Omental fat pad (tissue), 4 donors: ENCODE results near the gene TASP1. TPM values are rescaled to one million over a fixed set of nuclear protein-coding genes. Genes with fewer than 3 reads are reported as not detected.

Source experiments
- ATAC-seq: fragments of 150-250 bp; one replicate; pipeline ENCODE4 v1.9.1; 2016; ENCODE audit warnings: mild to moderate bottlenecking, moderate library complexity; ENCODE audit not compliant: low FRiP score
- DNase-seq: peaks from one replicate; pipeline ENCODE4 v3.0.0-alpha.2; 2019; ENCODE audit warnings: low spot score
- CTCF ChIP-seq, 3 donors: fragments of 450-650 bp; IDR thresholded peaks; one replicate each; pipeline ENCODE4 v1.5.1; 2016 to 2017; ENCODE audit warnings: antibody characterized with exemption in 3 of 3, mild to moderate bottlenecking in 3 of 3, moderate library complexity in 2 of 3
- total RNA-seq, 4 donors: library from RNA; depleted of rRNA; stranded (reverse); fragments of >200 nt; gene quantifications; one replicate each; pipeline ENCODE4 v1.1.0, GENCODE V29; 2016

The TASP1 gene
- total RNA-seq, 4 donors from 2014 or later, result 8.0 to 12.8 (median 11.1) TPM

GRCh38 chr20:13588049-13588448 lies 50.7 kb downstream of the TASP1 start:
- no peak for DNase-seq
- TF ChIP-seq CTCF (IDR thresholded peaks at IDR 0.05), result no peak
- no peak for ATAC-seq

GRCh38 chr20:13587370-13587769 lies 51.4 kb downstream of the TASP1 start:
- no peak for ATAC-seq
- TF ChIP-seq CTCF (IDR thresholded peaks at IDR 0.05), result no peak
- DNase-seq, result no peak

- no peak for DNase-seq
- ATAC-seq, result no peak
- TF ChIP-seq CTCF (IDR thresholded peaks at IDR 0.05), result no peak
Measured at GRCh38 chr20:13586133-13586532, 52.6 kb downstream of the TASP1 start.

- ATAC-seq, result no peak
- no peak for DNase-seq
- TF ChIP-seq CTCF (IDR thresholded peaks at IDR 0.05), result no peak
Measured at GRCh38 chr20:13581451-13581850, 57.3 kb downstream of the TASP1 start.

DNA sequence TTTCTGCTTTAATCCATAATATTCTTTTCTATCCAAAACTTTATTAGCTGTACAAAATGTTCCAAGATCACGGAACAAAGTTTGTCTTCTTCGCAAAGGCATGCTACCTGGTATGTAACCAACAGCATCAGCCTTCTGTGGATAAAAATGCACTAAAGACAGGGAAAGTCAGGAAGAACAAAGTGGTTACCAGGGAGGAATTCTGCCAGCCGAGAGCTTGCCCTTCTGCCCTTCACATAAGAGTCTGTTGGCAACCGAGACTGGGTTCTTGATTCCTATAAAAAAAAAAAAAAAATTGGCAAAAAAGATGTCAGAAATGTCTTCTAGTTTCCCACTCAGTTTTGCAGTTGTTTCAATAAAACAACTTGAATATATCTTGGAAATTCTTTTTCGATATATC lies 58.0 kb downstream of the TASP1 start:
- no peak for DNase-seq
- TF ChIP-seq CTCF (IDR thresholded peaks at IDR 0.05), result no peak
- ATAC-seq, result no peak

DNA sequence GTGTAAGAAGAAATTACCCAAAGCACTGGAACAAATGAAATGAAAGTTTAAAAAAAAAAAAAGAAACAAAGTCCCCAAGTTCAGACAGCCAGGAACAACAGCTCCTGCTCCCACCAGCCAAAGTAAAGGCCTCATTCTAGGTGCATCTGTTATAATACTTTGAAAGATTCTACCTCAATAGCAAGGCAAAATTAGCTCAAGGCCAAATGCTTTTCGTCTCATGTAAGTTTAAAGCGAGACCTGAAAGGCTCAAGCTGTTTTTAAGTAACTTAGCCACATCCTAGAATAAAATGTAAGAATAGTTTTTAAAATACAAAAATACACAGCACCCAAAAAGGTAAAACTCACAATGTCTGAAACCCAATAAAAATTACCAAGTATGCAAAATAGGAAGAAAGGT lies 64.7 kb downstream of the TASP1 start:
- DNase-seq (no peak), ATAC-seq (no peak)
- no peak for TF ChIP-seq CTCF (IDR thresholded peaks at IDR 0.05)

- DNase-seq, result no peak
- no peak for TF ChIP-seq CTCF (IDR thresholded peaks at IDR 0.05)
- no peak for ATAC-seq
Measured at GRCh38 chr20:13571662-13572061, 67.1 kb downstream of the TASP1 start.
